Bronchial epithelial cell (primary cell): Measurements from ENCODE around the gene SETD1A. TPM values are rescaled to one million over a fixed set of nuclear protein-coding genes. Genes with fewer than 3 reads are reported as not detected.

Source experiments
- DNase-seq: peaks from one replicate; pipeline ENCODE4 v3.0.0-alpha.2; 2010; ENCODE audit warnings: low read depth
- FAIRE-seq: peaks from 2 replicates; lab custom pipeline; 2011; peaks lifted over from hg19 to GRCh38; lab: Jason Lieb, UNC
- H3K27me3 ChIP-seq: 2 replicates; pipeline ENCODE4 v1.5.1; 2011; ENCODE audit warnings: low read length; ENCODE audit not compliant: control insufficient read depth, insufficient read depth
- H3K36me3 ChIP-seq: 2 replicates; pipeline ENCODE4 v1.5.1; 2011; ENCODE audit warnings: low read length; ENCODE audit not compliant: control insufficient read depth, insufficient read depth
- H3K4me3 ChIP-seq: 2 replicates; pipeline ENCODE4 v1.5.1; 2011; ENCODE audit warnings: mild to moderate bottlenecking, low read depth, low read length, control low read depth
- total RNA-seq: library from RNA; depleted of rRNA; stranded (reverse); fragments of >200 nt; gene quantifications from 2 replicates; pipeline ENCODE4 v1.2.1, GENCODE V29; 2014
- TF ChIP-seq, protein P1 (sequence below): IDR thresholded peaks from 2 replicates; pipeline ENCODE4 v1.5.1; 2011; ENCODE audit warnings: mild to moderate bottlenecking, moderate library complexity, low read length, control low read depth, inconsistent platforms; ENCODE audit not compliant: insufficient read depth, severe bottlenecking

SETD1A gene
- total RNA-seq, 1 donor from 2014 or later = 1.3 TPM

DNA sequence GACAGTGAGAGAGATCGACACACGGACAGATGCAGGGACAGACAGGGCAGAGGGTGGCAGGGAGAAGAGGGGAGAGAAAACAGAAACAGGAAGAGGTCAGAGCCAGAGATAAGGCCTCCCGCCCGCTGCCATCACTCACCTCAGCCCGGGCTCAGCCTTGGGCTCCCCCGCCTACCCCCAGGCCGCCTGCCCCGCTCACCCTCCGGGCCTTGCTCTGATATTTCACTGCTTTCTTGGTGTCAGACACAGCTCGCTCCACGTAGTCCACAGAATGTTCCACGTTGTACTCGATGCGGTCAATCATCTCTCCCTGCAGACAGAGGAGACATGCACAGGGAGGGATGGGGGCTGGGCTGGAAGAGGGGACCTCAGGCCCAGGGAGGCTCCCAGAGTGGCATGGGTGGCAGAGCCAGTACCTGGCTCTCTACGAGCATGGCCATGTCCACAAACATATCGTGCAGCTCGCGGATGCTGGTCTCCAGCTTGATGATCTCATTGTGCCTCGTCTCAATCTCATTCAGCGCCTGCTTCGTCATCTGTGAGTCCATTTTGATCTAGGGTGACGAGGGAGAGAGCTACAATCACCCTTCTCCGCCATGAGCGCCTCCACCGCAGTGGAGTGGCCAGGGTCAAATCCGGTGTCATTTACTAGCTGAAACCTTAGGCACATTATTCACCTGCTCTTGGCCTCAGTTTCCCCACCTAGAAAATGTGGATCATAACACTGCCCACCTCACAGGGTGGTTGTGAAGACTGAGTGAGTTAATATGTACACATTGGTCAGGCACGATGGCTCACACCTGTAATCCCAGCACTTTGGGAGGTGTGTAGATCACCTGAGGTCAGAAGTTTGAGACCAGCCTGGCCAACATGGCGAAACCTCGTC lies 35.6 kb downstream of the SETD1A start:
- no peak overlapping the region for H3K4me3 ChIP-seq
- no peaks in the 10 kb centered on the region for H3K27me3 ChIP-seq
- FAIRE-seq = no peak
- TF ChIP-seq, protein P1, sequence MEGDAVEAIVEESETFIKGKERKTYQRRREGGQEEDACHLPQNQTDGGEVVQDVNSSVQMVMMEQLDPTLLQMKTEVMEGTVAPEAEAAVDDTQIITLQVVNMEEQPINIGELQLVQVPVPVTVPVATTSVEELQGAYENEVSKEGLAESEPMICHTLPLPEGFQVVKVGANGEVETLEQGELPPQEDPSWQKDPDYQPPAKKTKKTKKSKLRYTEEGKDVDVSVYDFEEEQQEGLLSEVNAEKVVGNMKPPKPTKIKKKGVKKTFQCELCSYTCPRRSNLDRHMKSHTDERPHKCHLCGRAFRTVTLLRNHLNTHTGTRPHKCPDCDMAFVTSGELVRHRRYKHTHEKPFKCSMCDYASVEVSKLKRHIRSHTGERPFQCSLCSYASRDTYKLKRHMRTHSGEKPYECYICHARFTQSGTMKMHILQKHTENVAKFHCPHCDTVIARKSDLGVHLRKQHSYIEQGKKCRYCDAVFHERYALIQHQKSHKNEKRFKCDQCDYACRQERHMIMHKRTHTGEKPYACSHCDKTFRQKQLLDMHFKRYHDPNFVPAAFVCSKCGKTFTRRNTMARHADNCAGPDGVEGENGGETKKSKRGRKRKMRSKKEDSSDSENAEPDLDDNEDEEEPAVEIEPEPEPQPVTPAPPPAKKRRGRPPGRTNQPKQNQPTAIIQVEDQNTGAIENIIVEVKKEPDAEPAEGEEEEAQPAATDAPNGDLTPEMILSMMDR = no peak
- no peak for DNase-seq
- no peaks in the 10 kb centered on the region for H3K36me3 ChIP-seq

DNA sequence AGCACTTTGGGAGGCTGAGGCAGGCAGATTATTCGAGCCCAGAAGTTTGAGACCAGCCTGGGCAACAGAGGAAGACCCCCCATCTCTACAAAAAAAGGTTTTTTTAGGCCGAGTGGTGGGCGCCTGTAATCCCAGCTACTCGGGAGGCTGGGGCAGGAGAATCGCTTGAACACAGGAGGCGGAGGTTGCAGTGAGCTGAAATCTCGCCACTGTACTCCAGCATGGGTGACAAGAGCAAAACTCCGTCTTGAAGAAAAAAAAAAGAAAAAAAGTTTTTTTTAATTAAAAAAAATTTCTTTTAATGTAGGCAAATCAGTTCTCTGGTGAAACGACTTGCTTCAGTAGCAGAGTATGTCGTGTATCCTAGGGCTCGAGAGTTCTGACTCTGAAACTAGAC lies 38.4 kb downstream of the SETD1A start:
- Histone ChIP-seq H3K4me3 (no peak overlapping the region), H3K27me3 (no peaks in the 10 kb centered on the region), H3K36me3 (no peaks in the 10 kb centered on the region)
- DNase-seq = no peak
- FAIRE-seq = no peak
- TF ChIP-seq, protein P1 = no peak

DNA sequence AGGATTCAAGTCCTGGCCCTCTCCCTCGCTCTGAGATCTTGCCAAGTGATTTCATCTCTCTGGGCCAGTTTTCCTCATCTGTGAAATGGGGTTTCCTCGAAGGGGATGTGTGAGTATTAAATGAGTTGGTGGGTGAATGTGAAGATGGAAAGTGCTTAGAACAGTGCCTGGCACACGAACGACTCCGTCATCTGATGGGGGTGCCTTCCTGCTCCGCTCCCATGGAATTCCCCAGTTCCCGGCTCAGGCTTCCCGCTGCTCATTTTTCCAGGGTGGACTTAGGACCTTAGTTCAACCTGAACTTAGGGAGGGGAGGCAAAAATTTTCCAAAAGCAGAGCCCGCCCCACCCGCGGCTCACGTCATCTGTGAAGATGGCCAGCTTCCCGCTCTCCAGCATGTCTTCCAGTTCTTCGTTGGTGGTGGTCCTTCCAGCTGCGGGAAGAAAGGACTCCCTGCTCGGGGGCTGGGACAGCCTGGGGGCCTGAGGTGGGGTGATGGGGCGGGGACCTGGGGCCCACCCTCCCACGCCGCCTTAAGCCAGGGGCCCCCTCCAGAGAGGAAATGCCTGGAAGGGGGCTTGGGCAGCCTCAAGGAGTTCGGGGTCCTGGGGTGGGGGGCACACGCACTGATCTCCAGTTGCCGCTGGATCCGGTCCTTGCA lies 38.9 kb downstream of the SETD1A start:
- H3K27me3 ChIP-seq = no peaks in the 10 kb centered on the region
- H3K36me3 ChIP-seq = no peaks in the 10 kb centered on the region
- TF ChIP-seq, protein P1 = no peak
- H3K4me3 ChIP-seq = peak overlapping the region; percentile 49
- no peak for FAIRE-seq
- DNase-seq = peak; percentile 13

DNA sequence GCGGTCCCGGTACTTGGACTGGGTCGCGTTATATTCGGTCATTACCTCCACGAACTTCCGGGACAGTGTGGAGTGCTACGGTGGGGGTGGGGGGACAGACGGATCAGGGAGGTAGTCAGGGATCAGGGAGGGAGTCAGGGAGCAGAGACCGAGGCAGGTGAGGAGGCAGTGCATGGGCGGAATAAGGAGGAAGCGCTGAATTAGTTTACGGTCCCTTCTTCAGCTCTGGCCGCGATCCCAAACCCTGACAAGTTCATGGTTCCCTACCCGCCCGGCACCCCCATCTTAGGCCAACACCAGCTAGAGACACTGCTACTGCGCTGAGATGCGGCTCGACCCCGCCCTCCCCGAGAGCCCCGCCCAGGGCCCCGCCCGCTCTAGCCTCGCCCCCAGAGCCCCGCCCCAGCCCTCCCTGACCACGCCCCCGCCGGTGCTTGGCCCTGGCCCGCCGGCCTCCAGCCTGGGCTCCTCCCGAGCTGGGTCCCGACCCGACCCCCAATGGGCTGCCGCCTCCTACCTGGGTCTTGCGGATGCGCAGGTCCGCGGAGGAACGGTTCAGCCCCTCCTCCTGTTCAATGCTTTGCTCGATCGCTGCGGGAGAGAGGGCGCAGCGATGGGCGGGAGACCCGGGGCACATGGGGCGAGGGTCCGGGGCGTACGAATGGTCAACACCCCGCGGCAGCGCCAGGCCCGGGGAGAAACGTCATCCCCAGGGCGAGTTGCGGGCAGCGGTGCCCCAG lies 39.6 kb downstream of the SETD1A start:
- DNase-seq (peak; percentile 55), FAIRE-seq (no peak)
- Histone ChIP-seq H3K4me3 (peak overlapping the region; percentile 49), H3K27me3 (no peaks in the 10 kb centered on the region), H3K36me3 (no peaks in the 10 kb centered on the region)
- TF ChIP-seq, protein P1 = no peak

DNA sequence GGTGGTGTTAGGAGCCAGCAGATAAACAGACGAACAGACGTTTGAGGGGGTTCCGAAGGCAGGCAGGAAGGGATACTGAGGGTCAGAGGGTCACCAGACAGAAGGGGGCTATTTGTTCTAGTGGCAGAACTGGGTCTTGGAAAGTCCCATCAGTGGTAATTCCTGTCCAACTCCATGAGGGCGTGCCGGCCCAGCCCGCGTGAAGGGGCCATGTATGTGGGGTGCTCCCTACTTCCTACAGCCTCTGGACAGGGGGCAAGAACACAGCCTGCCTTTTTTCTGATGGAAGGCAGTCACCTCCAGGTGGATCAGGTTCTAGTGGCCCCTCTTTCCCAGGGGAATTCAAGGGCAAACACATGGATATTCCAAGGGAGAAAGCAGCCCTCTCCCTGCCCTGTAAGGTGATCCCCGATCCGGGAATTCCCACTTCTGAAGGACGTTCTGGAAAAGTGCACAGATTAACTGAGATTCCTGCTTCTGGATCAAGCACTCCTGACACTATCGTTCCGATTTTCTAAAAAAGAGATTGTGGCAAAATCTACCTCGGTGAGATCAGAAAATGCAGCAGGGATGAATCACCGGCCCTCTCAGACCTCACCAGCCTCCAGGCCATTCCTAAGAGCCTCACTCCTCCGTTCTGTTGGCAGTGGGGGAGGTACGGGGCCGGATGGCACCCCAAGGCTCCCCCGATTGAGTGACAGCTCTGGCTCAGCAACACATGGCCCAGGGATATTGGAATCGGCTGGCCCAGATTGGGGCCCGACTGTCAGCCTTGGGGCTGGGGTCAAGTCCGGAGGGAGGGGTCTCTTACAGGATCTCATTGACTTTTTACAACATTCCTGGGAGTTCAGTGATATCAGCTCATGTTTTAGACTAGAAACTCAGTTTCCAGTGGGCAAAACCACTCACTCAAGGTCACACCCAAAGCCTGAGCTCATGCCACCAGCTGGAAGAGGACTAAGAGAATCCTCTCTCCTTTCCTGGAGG lies 40.5 kb downstream of the SETD1A start:
- DNase-seq (peak; percentile 90), FAIRE-seq (no peak)
- Histone ChIP-seq H3K4me3 (peak overlapping the region; percentile 49), H3K27me3 (no peaks in the 10 kb centered on the region), H3K36me3 (no peaks in the 10 kb centered on the region)
- TF ChIP-seq, protein P1 = no peak
